Epithelial cell of proximal tubule (primary cell): ENCODE data around the gene NAA10. TPM values are rescaled to one million over a fixed set of nuclear protein-coding genes. Genes with fewer than 3 reads are reported as not detected.

Experiments used
- DNase-seq: peaks from one replicate; pipeline ENCODE4 v3.0.0-alpha.2; 2011; ENCODE audit warnings: low read depth
- H3K4me3 ChIP-seq: 2 replicates; pipeline ENCODE4 v1.5.1; 2011; ENCODE audit warnings: low read depth, mild to moderate bottlenecking, low read length
- CTCF ChIP-seq: conservative IDR thresholded peaks from 2 replicates; pipeline ENCODE4 v1.5.1; 2012; ENCODE audit warnings: low read depth, mild to moderate bottlenecking, low read length
- total RNA-seq: library from RNA; depleted of rRNA; stranded (reverse); fragments of >200 nt; gene quantifications from 2 replicates; pipeline ENCODE4 v1.2.3, GENCODE V29; 2015

Gene NAA10
- total RNA-seq, 1 donor from 2014 or later: 88.0 TPM

- peak; percentile 5 for TF ChIP-seq CTCF
- DNase-seq: no peak
- no peak overlapping the region for H3K4me3 ChIP-seq
Observed at GRCh38 chrX:153938226-153938786, 3.5 kb upstream of the NAA10 start.

GRCh38 chrX:153937056-153937455, 2.2 kb upstream of the NAA10 start:
- no peak for DNase-seq
- H3K4me3 ChIP-seq: no peak overlapping the region
- TF ChIP-seq CTCF: no peak

- no peak for TF ChIP-seq CTCF
- H3K4me3 ChIP-seq: peak overlapping the region; percentile 44
- no peak for DNase-seq
Observed at GRCh38 chrX:153935326-153935851, 552 bp upstream of the NAA10 start.

- TF ChIP-seq CTCF: no peak
- H3K4me3 ChIP-seq: peak overlapping the region; percentile 72
- no peak for DNase-seq
Observed at GRCh38 chrX:153934148-153934761, 582 bp downstream of the NAA10 start.

GRCh38 chrX:153933748-153934147, 1.1 kb downstream of the NAA10 start:
- DNase-seq: no peak
- no peak for TF ChIP-seq CTCF
- peak overlapping the region; percentile 72 for H3K4me3 ChIP-seq

- DNase-seq: no peak
- H3K4me3 ChIP-seq: no peak overlapping the region
- no peak for TF ChIP-seq CTCF
Observed at GRCh38 chrX:153932220-153932915, 2.5 kb downstream of the NAA10 start.
